GM18909 (cell line): ENCODE data around the gene SMAD6.

Source experiments
- ATAC-seq: cut with Tn5 transposase; IDR thresholded peaks from one replicate; pipeline ENCODE4 v1.9.1; 2021; ENCODE audit warnings: mild to moderate bottlenecking; ENCODE audit not compliant: unreplicated experiment, poor library complexity

Gene SMAD6

GRCh38 chr15:66831801-66832390, 129.9 kb downstream of the SMAD6 start:
- no peak for ATAC-seq
